HG03097 (cell line): ENCODE data around the gene LNX1.

ENCODE experiments used
- ATAC-seq: cut with Tn5 transposase; IDR thresholded peaks from one replicate; pipeline ENCODE4 v1.9.1; 2021; ENCODE audit not compliant: unreplicated experiment, low FRiP score

The LNX1 gene

DNA sequence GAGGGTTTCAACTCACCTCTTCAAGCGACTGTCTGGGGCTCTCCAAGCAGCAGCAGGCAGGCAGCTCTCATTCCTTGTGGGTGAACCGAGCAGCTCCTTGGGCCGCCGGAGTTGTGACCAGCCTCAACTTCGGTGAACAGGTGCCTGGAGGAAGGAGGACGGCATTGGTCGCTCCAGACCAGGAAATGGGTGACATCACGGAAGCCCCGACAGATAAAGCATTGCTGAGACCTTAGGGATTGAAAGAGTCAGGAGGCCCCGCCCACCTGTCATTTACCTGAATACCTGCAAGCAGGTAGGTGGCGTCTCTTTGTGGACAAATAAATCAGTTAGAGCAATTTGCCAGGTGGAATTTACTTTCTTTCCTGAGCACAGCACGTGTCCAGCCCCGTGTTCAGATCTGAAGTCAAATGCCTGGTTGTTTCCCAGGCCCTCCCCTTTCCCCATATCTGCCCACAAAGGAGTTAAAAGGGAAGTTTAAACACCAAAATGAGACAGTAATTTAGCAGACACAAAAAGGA, at the start of gene LNX1:
LNX1 (minus strand) TSS at position 115 of the 521 bp plus-strand sequence. CDS start 17,484 bp downstream, outside the sequence.
- no peak for ATAC-seq

DNA sequence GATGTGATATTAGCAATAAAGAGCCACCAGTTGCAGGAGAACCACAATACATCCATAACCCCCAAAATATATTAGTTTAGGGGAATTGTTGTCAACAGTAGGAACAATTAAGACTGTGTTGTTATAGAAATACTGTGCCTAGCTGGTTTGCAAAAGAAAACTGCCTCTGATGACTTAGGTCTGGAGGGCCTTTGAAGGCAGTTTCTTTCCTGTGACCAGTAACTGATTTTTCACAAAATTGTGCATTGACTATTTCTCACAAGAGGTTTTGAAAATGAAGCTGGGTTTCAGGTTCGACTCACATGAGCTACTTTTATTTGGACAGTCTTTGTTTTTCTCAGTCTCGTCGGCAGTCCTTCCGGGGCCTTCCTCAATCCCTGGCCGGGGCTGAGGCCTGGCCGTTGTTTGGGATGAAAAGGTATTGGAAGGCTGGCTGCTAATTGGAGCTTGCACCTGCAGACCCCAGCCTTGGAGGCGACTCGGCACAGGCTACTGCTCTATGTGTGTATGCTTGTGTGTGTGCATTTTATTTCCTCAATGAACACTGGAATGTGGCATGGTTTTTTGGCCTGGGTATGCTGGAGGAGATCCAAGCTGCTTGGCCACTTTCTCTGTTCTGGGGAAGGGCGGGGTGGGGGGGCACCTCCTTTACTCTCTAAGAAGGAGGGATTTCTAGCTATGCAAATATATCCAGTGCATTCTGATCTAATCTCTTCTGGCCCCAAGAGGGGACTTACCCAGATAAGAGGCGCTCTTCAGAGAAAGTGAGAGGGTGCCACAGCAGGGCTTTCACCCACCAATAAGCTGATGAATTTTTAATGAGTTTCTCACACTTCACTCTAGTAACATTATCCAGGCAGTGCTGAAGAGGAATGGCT, 49.5 kb upstream of the LNX1 start:
- ATAC-seq: peak; percentile 56

GRCh38 chr4:53638919-53639318, 47.6 kb upstream of the LNX1 start:
- no peak for ATAC-seq

DNA sequence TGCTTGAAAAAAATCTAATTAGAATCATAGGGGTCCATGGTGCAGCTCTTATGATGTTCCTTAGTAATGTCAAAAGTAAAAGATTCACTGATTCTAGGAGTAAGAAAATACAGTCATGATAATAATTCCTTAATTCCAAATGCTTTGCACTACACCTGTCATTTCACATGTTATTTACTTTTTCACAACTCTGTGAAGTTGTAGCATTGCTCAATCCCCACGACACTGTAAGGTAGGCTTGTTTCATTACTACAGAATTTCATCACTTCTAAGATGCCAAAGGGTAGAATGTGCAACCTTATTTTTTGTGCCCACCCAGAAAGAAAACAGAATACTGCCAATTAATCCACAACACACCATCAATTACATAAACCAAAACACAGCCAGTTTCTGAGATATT, 46.1 kb upstream of the LNX1 start:
- no peak for ATAC-seq

- no peak for ATAC-seq
Measured at GRCh38 chr4:53635697-53636483, 44.6 kb upstream of the LNX1 start.

GRCh38 chr4:53633608-53634007, 42.3 kb upstream of the LNX1 start:
- no peak for ATAC-seq

- ATAC-seq: no peak
Measured at GRCh38 chr4:53629296-53629695, 38.0 kb upstream of the LNX1 start.

DNA sequence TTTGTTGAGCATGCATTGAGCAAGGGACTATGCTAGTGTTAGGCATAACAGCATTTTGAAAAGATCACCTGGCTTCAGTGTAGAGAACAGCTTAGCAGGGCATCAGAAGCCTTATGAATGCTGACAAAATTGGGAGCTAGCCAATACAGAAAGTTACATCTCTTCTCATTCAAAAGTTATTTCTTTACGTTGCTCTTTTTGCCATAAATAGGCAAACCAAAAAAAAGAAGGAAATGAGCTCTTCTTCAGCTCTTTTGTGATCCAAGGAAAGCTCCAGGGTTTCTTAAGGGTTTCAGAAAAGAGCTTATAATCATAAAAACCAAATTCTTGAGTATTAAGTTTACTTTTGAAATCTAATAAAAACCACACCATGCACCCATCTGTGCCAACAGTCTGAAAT, 35.2 kb upstream of the LNX1 start:
- no peak for ATAC-seq

GRCh38 chr4:53625888-53626287, 34.6 kb upstream of the LNX1 start:
- ATAC-seq: no peak

DNA sequence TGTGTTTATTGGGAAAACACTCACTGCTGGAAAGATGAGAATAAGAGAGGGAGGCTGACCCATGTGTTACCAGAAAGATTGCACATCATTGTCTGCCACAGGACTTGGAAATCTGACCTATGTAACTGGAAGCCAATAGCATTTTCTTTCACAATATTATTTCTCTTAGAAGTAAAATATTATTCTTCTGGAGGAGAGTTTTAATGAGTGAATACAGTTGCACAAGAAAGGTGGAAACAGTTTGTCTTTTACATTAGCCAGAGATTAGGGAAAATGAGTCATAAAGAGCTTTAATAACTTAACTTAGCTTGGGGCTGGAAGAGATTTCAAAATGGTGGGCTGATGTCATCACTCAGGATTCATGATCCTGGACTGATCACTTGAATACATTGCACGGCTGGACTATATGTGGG, 31.5 kb upstream of the LNX1 start:
- no peak for ATAC-seq

DNA sequence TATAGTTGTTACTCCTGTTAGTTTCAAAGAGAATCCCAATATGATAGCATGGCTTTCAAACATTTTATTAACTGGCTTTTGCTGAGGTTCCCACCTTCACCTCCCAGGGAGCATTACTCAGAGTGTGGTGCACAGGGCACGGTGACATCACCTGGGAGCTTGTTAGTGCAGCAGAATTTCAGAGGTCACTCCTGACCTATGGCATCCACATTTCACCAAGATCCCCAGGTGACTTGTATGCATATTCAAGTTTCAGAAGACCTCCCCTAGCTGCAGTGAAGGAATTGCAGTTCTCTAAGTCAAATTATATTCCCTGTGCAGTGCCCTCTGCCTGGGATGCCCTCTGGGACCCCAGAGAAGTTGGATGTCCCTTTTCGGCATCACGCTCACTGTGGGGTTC, 29.7 kb upstream of the LNX1 start:
- ATAC-seq: no peak

GRCh38 chr4:53619431-53619830, 28.1 kb upstream of the LNX1 start:
- ATAC-seq: no peak

GRCh38 chr4:53618321-53618720, 27.0 kb upstream of the LNX1 start:
- no peak for ATAC-seq

GRCh38 chr4:53617101-53617680, 25.9 kb upstream of the LNX1 start:
- no peak for ATAC-seq

GRCh38 chr4:53616219-53616618, 24.9 kb upstream of the LNX1 start:
- ATAC-seq: no peak

DNA sequence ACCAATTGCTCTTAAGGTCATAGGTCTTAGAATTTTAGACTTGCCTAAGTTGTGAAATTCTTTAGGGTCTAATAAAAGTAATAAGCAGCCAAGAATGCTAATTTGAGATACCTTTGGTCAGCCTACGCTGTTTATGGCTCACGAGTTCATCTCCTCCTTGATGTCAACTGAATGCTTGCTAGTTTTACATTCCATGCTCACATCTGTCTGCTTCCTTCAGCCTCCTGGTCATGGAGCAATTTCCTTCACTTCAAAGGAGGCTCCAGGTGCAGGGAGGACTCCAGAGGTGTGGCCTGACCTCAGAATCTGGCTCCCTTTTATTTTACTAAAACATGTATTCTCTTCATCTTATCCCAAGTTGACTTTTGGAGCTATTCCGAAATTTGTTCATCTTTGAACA, 23.3 kb upstream of the LNX1 start:
- ATAC-seq: no peak

DNA sequence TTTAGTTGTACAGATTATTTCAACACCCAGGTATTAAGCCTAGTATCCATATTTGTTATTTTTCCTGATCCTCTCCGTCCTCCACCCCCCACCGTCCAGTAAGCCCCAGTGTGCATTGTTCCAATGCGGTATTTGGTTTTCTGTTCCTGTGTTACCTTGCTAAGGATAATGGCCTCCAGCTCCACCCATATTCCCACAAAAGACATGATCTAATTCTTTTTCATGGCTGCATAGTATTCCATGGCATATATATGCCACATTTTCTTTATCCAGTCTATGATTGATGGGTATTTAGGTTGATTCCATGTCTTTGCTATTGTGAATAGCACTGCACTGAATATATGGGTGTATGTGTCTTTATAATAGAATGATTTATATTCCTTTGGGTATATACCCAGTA, 22.1 kb upstream of the LNX1 start:
- ATAC-seq: no peak

GRCh38 chr4:53608649-53609048, 17.4 kb upstream of the LNX1 start:
- no peak for ATAC-seq

DNA sequence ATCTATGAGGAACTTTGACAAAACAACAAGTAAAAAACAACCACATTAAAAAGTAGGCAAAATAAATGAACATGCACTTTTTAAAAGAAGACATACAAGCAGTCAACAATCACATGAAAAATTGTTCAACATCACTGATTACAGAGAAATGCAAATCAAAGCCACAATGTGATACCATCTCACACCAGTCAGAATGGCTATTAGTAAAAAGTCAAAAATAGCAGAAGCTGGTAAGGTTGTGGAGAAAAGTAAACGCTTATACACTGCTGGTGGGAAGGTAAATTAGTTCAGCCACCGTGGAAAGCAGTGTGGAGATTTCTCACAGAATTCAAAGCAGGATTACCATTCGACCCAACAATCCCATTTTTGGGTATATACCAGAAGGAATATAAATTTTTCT, 17.0 kb upstream of the LNX1 start:
- no peak for ATAC-seq

- no peak for ATAC-seq
Measured at GRCh38 chr4:53605783-53606182, 14.5 kb upstream of the LNX1 start.

DNA sequence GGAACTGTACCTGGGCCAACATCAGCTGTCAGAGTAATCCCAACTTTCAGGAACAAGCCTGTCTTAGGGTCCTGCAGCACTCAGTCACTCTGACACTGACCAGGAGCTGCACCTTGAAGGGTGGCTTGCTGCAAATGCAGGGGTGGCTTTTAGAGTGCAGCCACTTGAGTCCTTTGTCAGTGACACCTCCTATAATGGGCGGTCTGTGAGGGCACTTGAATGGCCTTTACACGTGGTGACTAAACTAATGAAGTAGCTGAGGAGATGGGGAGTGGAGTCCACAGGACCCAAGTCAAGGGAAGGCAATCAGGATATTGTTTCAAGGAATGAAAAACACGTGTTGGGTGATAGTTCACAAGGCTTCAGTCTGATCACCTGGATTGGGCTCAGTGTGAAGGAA, 11.1 kb upstream of the LNX1 start:
- no peak for ATAC-seq
